T-helper 2 cell treated with Interferon-gamma antibody and Interleukin-4, amounts not matched to agents 100 ng/mL and 5 ng/mL, for 36 hours (primary cell): ENCODE data around the gene SLC14A1. TPM values are rescaled to one million over a fixed set of nuclear protein-coding genes. Genes with fewer than 3 reads are reported as not detected.

Source experiments
- intact Hi-C: fragments of 100-400 bp; cut with micrococcal nuclease; formaldehyde crosslinking; loops from one replicate; pipeline ENCODE4 v1.15.1; 2023
- total RNA-seq: library from RNA; stranded (reverse); gene quantifications from 2 replicates; pipeline ENCODE4 v1.2.3, GENCODE V29; 2022

SLC14A1 gene
- total RNA-seq, 1 donor from 2014 or later: 2.4 TPM

GRCh38 chr18:45719106-45719505 lies 4.9 kb upstream of the SLC14A1 start:
- intact Hi-C loops: no loop called here

- intact Hi-C loops: loop anchor here (1.0 to 2.0 kb wide), 7 partner anchors 32 to 350 kb away; no protein-coding TSS in a partner anchor
These were observed 1.1 kb upstream of the SLC14A1 start for GRCh38 chr18:45722899-45723298.

- intact Hi-C loops: no loop called here
These were observed 620 bp downstream of the SLC14A1 start for GRCh38 chr18:45724601-45725000.

- intact Hi-C loops: no loop called here
These were observed 1.4 kb downstream of the SLC14A1 start for GRCh38 chr18:45725336-45725735.

- intact Hi-C loops: no loop called here
These were observed 2.6 kb downstream of the SLC14A1 start for GRCh38 chr18:45726603-45727002.

- intact Hi-C loops: no loop called here
These were observed 3.1 kb downstream of the SLC14A1 start for GRCh38 chr18:45727068-45727467.

GRCh38 chr18:45728336-45729010 lies 4.5 kb downstream of the SLC14A1 start:
- intact Hi-C loops: no loop called here

GRCh38 chr18:45730832-45731575 lies 7.0 kb downstream of the SLC14A1 start:
- intact Hi-C loops: no loop called here

- intact Hi-C loops: no loop called here
These were observed 7.7 kb downstream of the SLC14A1 start for GRCh38 chr18:45731716-45732115.

- intact Hi-C loops: no loop called here
These were observed 9.6 kb downstream of the SLC14A1 start for GRCh38 chr18:45733535-45733934.

GRCh38 chr18:45734505-45734904 lies 10.5 kb downstream of the SLC14A1 start:
- intact Hi-C loops: no loop called here

GRCh38 chr18:45734944-45735343 lies 11.0 kb downstream of the SLC14A1 start:
- intact Hi-C loops: no loop called here

GRCh38 chr18:45738660-45739059 lies 14.7 kb downstream of the SLC14A1 start:
- intact Hi-C loops: no loop called here

- intact Hi-C loops: no loop called here
These were observed 15.3 kb downstream of the SLC14A1 start for GRCh38 chr18:45739268-45739667.

- intact Hi-C loops: no loop called here
These were observed 15.9 kb downstream of the SLC14A1 start for GRCh38 chr18:45739848-45740247.

GRCh38 chr18:45741056-45741455 lies 17.1 kb downstream of the SLC14A1 start:
- intact Hi-C loops: no loop called here

GRCh38 chr18:45745817-45746461 lies 22.0 kb downstream of the SLC14A1 start:
- intact Hi-C loops: no loop called here

- intact Hi-C loops: no loop called here
These were observed 24.5 kb downstream of the SLC14A1 start for GRCh38 chr18:45748501-45748900.

- intact Hi-C loops: no loop called here
These were observed 26.1 kb downstream of the SLC14A1 start for GRCh38 chr18:45749918-45750689.

GRCh38 chr18:45751766-45752165 lies 27.8 kb downstream of the SLC14A1 start:
- intact Hi-C loops: no loop called here

GRCh38 chr18:45752681-45753080 lies 28.7 kb downstream of the SLC14A1 start:
- intact Hi-C loops: no loop called here

- intact Hi-C loops: no loop called here
These were observed 29.3 kb downstream of the SLC14A1 start for GRCh38 chr18:45753286-45753685.
